Trophoblast cell (in vitro differentiated cells and primary cell): ENCODE results near the gene UGT2B11.
"Not testable (repeated sequence)": the region's sequence is repeated elsewhere in the genome, so short reads cannot be mapped to it uniquely, and the experiment has no call there.

Experiments used
- DNase-seq, 2 donors: peaks; one replicate each; pipeline ENCODE4 v3.0.0-alpha.2; 2016
- H2AFZ ChIP-seq: 2 replicates; pipeline ENCODE4 v1.6.1; 2013; ENCODE audit warnings: low read length, moderate library complexity, mild to moderate bottlenecking; ENCODE audit not compliant: insufficient read depth, poor library complexity
- H2AK5ac ChIP-seq: 2 replicates; pipeline ENCODE4 v1.6.1; 2013; ENCODE audit warnings: mild to moderate bottlenecking, low read length
- H2BK120ac ChIP-seq: 2 replicates; pipeline ENCODE4 v1.6.1; 2013; ENCODE audit warnings: low read length, mild to moderate bottlenecking, moderate library complexity; ENCODE audit not compliant: insufficient read depth, poor library complexity
- H2BK12ac ChIP-seq: 2 replicates; pipeline ENCODE4 v1.6.1; 2013; ENCODE audit warnings: mild to moderate bottlenecking, low read length, moderate library complexity
- H2BK5ac ChIP-seq: 2 replicates; pipeline ENCODE4 v1.6.1; 2013; ENCODE audit warnings: low read length, low read depth, moderate library complexity, mild to moderate bottlenecking; ENCODE audit not compliant: poor library complexity
- H3K14ac ChIP-seq: 2 replicates; pipeline ENCODE4 v1.6.1; 2013; ENCODE audit warnings: mild to moderate bottlenecking, low read length
- H3K18ac ChIP-seq: 2 replicates; pipeline ENCODE4 v1.6.1; 2013; ENCODE audit warnings: mild to moderate bottlenecking, low read length
- H3K23ac ChIP-seq: 2 replicates; pipeline ENCODE4 v1.6.1; 2013; ENCODE audit warnings: low read length
- H3K27ac ChIP-seq: 2 replicates; pipeline ENCODE4 v1.5.1; 2013; ENCODE audit warnings: low read depth, mild to moderate bottlenecking, inconsistent platforms, low read length, moderate library complexity
- H3K27me3 ChIP-seq: 2 replicates; pipeline ENCODE4 v1.6.1; 2013; ENCODE audit warnings: inconsistent platforms, mild to moderate bottlenecking, low read length, moderate library complexity; ENCODE audit not compliant: insufficient read depth
- H3K36me3 ChIP-seq, 2 experiments: 1 replicate in 1 of 2; 2 replicates in 1 of 2; pipeline ENCODE4 v1.6.1; 2013; ENCODE audit warnings: low read length in 2 of 2, mild to moderate bottlenecking in 2 of 2, moderate library complexity in 1 of 2; ENCODE audit not compliant: insufficient read depth in 2 of 2, control insufficient read depth in 1 of 2
- H3K4ac ChIP-seq: 2 replicates; pipeline ENCODE4 v1.6.1; 2013; ENCODE audit warnings: low read depth, mild to moderate bottlenecking, low read length, moderate library complexity
- H3K4me1 ChIP-seq, 2 experiments: 1 replicate in 1 of 2; 2 replicates in 1 of 2; pipeline ENCODE4 v1.6.1; 2013; ENCODE audit warnings: low read length in 2 of 2, mild to moderate bottlenecking in 2 of 2, moderate library complexity in 1 of 2; ENCODE audit not compliant: insufficient read depth in 2 of 2, control insufficient read depth in 1 of 2
- H3K4me2 ChIP-seq: 2 replicates; pipeline ENCODE4 v1.6.1; 2013; ENCODE audit warnings: inconsistent platforms, mild to moderate bottlenecking, low read length, moderate library complexity
- H3K4me3 ChIP-seq: 2 replicates; pipeline ENCODE4 v1.5.1; 2013; ENCODE audit warnings: mild to moderate bottlenecking, low read depth, low read length, inconsistent platforms
- H3K79me1 ChIP-seq: one replicate; pipeline ENCODE4 v1.6.1; 2013; ENCODE audit warnings: low read length
- H3K79me2 ChIP-seq: 2 replicates; pipeline ENCODE4 v1.6.1; 2013; ENCODE audit warnings: low read length, mild to moderate bottlenecking; ENCODE audit not compliant: control insufficient read depth, insufficient read depth, poor library complexity
- H3K9ac ChIP-seq: 2 replicates; pipeline ENCODE4 v1.6.1; 2013; ENCODE audit warnings: mild to moderate bottlenecking, low read length
- H3K9me3 ChIP-seq: 2 replicates; pipeline ENCODE4 v1.6.1; 2013; ENCODE audit warnings: low read depth, mild to moderate bottlenecking, control low read depth, inconsistent platforms, low read length; ENCODE audit not compliant: insufficient read depth
- H4K12ac ChIP-seq: 2 replicates; pipeline ENCODE4 v1.6.1; 2013; ENCODE audit warnings: low read depth, mild to moderate bottlenecking, low read length, moderate library complexity
- H4K8ac ChIP-seq: 2 replicates; pipeline ENCODE4 v1.6.1; 2013; ENCODE audit warnings: low read depth, mild to moderate bottlenecking, low read length, moderate library complexity
- H4K91ac ChIP-seq: one replicate; pipeline ENCODE4 v1.6.1; 2013; ENCODE audit warnings: low read depth, mild to moderate bottlenecking, low read length, moderate library complexity
- WGBS: extraction: QIAGEN DNeasy Blood & Tissue Kit; methylation state at CpG from one replicate; pipeline ENCODE4 v1.1.7; 2013; ENCODE audit warnings: missing lambda C conversion rate; ENCODE audit not compliant: insufficient read length, insufficient coverage; ENCODE audit errors: extremely low coverage; 5-methylcytosine and 5-hydroxymethylcytosine counted together

The UGT2B11 gene

DNA sequence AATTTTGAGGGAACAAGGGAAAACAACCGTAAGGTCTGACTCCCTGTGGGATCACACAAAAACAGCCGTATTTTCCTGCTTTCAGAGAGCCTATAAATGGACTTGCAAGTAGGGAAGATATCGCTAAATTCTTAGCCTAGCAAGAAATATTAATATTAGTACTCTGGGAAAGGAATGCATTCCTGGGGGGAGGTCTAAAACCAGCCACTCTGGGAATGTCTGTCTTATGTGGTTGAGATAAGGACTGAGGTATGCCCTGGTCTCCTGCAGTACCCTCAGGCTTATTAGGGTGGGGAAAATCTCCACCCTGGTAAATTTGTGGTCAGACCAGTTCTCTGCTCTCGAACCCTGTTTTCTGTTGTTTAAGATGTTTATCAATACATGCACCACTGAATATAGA is 16.0 kb downstream of the UGT2B11 start:
- not testable (repeated sequence) for H3K4ac ChIP-seq, H2BK120ac ChIP-seq, H3K4me1 ChIP-seq, H2AK5ac ChIP-seq, H3K23ac ChIP-seq, H3K4me2 ChIP-seq, H3K9ac ChIP-seq, H2BK5ac ChIP-seq, H3K14ac ChIP-seq, H3K4me3 ChIP-seq, H4K12ac ChIP-seq, H4K8ac ChIP-seq, H3K9me3 ChIP-seq, H2AFZ ChIP-seq, H3K27me3 ChIP-seq, H3K79me2 ChIP-seq, H3K18ac ChIP-seq, H4K91ac ChIP-seq, H2BK12ac ChIP-seq, H3K27ac ChIP-seq, H3K36me3 ChIP-seq, H3K79me1 ChIP-seq
- WGBS: no CpG with 5 or more reads among the region's 4 CpGs
- peak; percentile 53 to 54 for DNase-seq

DNA sequence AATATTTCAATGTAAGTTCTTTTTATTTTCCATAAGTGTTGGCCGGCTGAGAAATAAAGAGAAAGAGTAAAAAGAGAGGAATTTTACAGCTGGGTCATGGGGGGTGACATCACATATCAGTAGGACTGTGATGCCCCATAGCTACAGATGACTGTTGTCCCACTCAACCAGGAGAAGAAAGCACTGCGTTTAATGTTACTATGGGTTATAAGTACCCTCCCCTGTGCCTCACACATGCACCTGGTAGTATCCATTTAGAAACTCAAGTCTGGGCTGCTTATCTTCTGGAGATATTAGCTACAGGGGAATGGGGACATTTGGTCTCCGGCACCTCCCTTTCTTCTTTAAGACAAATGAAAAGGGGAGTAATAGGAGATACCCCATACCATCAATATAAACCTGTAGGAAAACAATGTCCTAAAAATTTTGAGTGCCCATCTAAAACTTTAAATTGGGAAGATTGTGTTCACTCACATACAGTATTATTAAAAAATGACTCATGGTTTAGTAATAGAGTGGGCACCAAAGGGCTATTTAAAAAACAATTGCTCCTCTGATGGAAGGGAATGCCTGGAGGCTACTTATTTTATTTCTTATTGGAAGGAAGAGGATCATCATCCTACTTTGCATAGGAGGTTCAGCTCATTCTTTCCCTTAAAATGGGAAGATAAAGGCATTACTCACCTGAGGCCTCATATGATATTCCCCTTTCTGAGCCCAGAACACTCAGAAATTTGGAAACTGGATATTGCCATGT is 18.2 kb downstream of the UGT2B11 start:
- Histone ChIP-seq H2BK120ac (no peak overlapping the region), H3K27me3 (no peaks in the 10 kb centered on the region), H4K91ac (no peak overlapping the region), H3K23ac (no peak overlapping the region), H4K8ac (no peak overlapping the region), H2AK5ac (no peak overlapping the region), H3K4me1 (no peaks in the 10 kb centered on the region), H3K4me2 (no peak overlapping the region), H2AFZ (no peak overlapping the region), H3K79me1 (no peaks in the 10 kb centered on the region), H3K18ac (no peak overlapping the region), H3K4me3 (no peak overlapping the region), H3K4ac (no peak overlapping the region), H3K9me3 (no peaks in the 10 kb centered on the region), H2BK5ac (no peak overlapping the region), H4K12ac (no peak overlapping the region), H3K79me2 (no peaks in the 10 kb centered on the region), H3K27ac (no peak overlapping the region), H3K9ac (no peak overlapping the region), H3K14ac (no peak overlapping the region), H3K36me3 (no peaks in the 10 kb centered on the region), H2BK12ac (no peak overlapping the region)
- no peak for DNase-seq
- WGBS: no CpG with 5 or more reads among the region's 3 CpGs

DNA sequence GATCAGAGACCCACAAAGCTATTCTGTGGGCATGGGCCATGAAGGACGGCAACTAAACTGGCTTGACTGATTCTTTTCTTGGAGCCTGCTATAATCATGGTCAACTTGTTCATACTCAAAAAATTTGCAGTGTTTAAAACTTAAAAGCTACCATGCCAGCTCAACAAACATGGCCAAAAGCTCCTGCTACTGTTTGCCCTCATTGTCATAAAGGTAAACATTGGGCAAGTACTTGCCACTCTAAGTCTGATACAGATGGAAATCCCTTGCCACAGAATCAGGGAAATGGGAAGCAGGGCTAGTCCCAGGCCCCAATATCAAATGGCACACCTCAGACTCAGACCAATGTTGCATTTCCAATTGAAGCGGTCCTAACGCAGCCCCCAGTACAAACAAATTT is 20.4 kb downstream of the UGT2B11 start:
- no CpG with 5 or more reads among the region's 3 CpGs for WGBS
- no peaks in the 10 kb centered on the region for H3K79me1 ChIP-seq
- no peak overlapping the region for H3K4ac ChIP-seq
- H3K9ac ChIP-seq: no peak overlapping the region
- no peaks in the 10 kb centered on the region for H3K4me1 ChIP-seq
- no peak overlapping the region for H4K8ac ChIP-seq
- no peak overlapping the region for H2AK5ac ChIP-seq
- no peaks in the 10 kb centered on the region for H3K79me2 ChIP-seq
- H3K4me3 ChIP-seq: no peak overlapping the region
- no peaks in the 10 kb centered on the region for H3K36me3 ChIP-seq
- H3K4me2 ChIP-seq: no peak overlapping the region
- no peak overlapping the region for H3K18ac ChIP-seq
- DNase-seq: no peak
- no peak overlapping the region for H2BK12ac ChIP-seq
- no peak overlapping the region for H2BK5ac ChIP-seq
- H3K27me3 ChIP-seq: no peaks in the 10 kb centered on the region
- no peak overlapping the region for H3K23ac ChIP-seq
- H3K14ac ChIP-seq: no peak overlapping the region
- H2BK120ac ChIP-seq: no peak overlapping the region
- no peak overlapping the region for H2AFZ ChIP-seq
- H4K91ac ChIP-seq: no peak overlapping the region
- no peaks in the 10 kb centered on the region for H3K9me3 ChIP-seq
- H4K12ac ChIP-seq: no peak overlapping the region
- H3K27ac ChIP-seq: no peak overlapping the region

DNA sequence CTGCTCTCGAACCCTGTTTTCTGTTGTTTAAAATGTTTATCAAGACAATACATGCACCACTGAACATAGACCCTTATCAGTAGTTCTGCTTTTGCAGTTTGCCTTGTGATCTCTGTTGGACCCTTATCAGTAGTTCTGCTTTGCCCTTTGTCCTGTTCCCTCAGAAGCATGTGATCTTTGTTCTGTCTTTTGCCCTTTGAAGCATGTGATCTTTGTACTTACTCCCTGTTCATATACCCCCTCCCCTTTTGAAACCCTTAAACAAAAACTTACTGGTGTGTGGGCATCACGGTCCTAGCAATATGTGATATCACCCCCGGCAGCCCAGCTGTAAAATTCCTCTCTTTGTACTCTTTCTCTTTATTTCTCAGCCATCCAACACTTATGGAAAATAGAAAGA is 22.6 kb downstream of the UGT2B11 start:
- DNase-seq, H3K14ac ChIP-seq, H2BK5ac ChIP-seq: not testable (repeated sequence)

More for the DNA sequence above, 22.6 kb downstream of the UGT2B11 start:
- H4K8ac ChIP-seq, H3K4me2 ChIP-seq, H4K91ac ChIP-seq, H3K79me1 ChIP-seq, H3K4ac ChIP-seq, H3K27ac ChIP-seq, H2AFZ ChIP-seq, H4K12ac ChIP-seq, H3K9ac ChIP-seq, H3K36me3 ChIP-seq, H3K79me2 ChIP-seq, H2AK5ac ChIP-seq, H3K23ac ChIP-seq, H2BK12ac ChIP-seq, H3K18ac ChIP-seq, H3K4me3 ChIP-seq, H3K9me3 ChIP-seq, H2BK120ac ChIP-seq, H3K27me3 ChIP-seq, H3K4me1 ChIP-seq: not testable (repeated sequence)
- WGBS: no CpG with 5 or more reads among the region's 3 CpGs
